Measurements from ENCODE around the gene MDH2. TPM values are rescaled to one million over a fixed set of nuclear protein-coding genes. Genes with fewer than 3 reads are reported as not detected.
"Not testable (repeated sequence)": the region's sequence is repeated elsewhere in the genome, so short reads cannot be mapped to it uniquely, and the experiment has no call there.

MDH2 gene
- total RNA-seq, 4 donors from 2014 or later = 99.8 to 127 (median 116) TPM

DNA sequence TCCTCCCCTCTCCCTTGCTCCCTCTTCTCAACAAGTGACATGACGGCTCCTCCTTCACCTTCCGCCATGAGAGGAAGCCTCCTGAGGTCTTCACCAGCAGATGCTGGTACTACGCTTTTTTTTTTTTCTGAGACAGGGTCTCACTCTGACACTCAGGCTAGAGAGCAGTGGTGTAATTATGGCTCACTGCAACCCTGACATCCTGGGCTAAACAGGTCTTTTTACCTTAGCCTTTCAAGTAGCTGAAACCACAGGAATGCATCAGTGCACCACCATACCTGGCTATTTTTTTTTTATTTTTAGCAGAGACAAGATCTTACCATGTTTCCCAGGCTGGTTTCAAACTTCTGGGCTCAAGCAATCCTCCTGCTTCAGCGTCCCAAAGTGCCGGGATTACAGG lies 43.6 kb downstream of the MDH2 start:
- Histone ChIP-seq H3K4me3 (no peak overlapping the region), H3K27ac (no peak overlapping the region), H3K9me3 (no peaks in the 10 kb centered on the region), H3K36me3 (no peaks in the 10 kb centered on the region), H3K4me1 (peaks cover 9% of the 10 kb centered on the region), H3K27me3 (no peaks in the 10 kb centered on the region)
- TF ChIP-seq CTCF (IDR thresholded peaks at IDR 0.05) (no peak), EP300 (IDR thresholded peaks at IDR 0.05) (no peak), POLR2AphosphoS5 (IDR thresholded peaks at IDR 0.05) (no peak)
- no peak for DNase-seq (ENCODE audit: low spot score in 2 of 2)
- WGBS = 79% methylated on average over 5 of the region's 5 CpGs

- H3K27ac ChIP-seq; H3K4me1 ChIP-seq; H3K9me3 ChIP-seq; DNase-seq (ENCODE audit: low spot score in 2 of 2); H3K4me3 ChIP-seq; H3K36me3 ChIP-seq; H3K27me3 ChIP-seq: not testable (repeated sequence)
- WGBS = 80% methylated on average over 5 of the region's 5 CpGs
Measured at GRCh38 chr7:76093531-76093930, 45.6 kb downstream of the MDH2 start.

GRCh38 chr7:76094326-76094725 lies 46.4 kb downstream of the MDH2 start:
- not testable (repeated sequence) for H3K27ac ChIP-seq; H3K9me3 ChIP-seq; H3K4me1 ChIP-seq; H3K36me3 ChIP-seq; DNase-seq (ENCODE audit: low spot score in 2 of 2); H3K4me3 ChIP-seq; H3K27me3 ChIP-seq
- 91% methylated on average over 5 of the region's 5 CpGs for WGBS

GRCh38 chr7:76095908-76096307 lies 48.0 kb downstream of the MDH2 start:
- H3K4me3 ChIP-seq = no peak overlapping the region
- 92% methylated on average over 3 of the region's 3 CpGs for WGBS
- no peak for DNase-seq (ENCODE audit: low spot score in 2 of 2)
- TF ChIP-seq POLR2AphosphoS5 (IDR thresholded peaks at IDR 0.05) (no peak), POLR2A (IDR thresholded peaks at IDR 0.05) (no peak), EP300 (IDR thresholded peaks at IDR 0.05) (no peak), CTCF (IDR thresholded peaks at IDR 0.05) (no peak)
- H3K27me3 ChIP-seq = no peaks in the 10 kb centered on the region
- no peaks in the 10 kb centered on the region for H3K9me3 ChIP-seq
- no peaks in the 10 kb centered on the region for H3K36me3 ChIP-seq
- no peaks in the 10 kb centered on the region for H3K4me1 ChIP-seq
- no peak overlapping the region for H3K27ac ChIP-seq

DNA sequence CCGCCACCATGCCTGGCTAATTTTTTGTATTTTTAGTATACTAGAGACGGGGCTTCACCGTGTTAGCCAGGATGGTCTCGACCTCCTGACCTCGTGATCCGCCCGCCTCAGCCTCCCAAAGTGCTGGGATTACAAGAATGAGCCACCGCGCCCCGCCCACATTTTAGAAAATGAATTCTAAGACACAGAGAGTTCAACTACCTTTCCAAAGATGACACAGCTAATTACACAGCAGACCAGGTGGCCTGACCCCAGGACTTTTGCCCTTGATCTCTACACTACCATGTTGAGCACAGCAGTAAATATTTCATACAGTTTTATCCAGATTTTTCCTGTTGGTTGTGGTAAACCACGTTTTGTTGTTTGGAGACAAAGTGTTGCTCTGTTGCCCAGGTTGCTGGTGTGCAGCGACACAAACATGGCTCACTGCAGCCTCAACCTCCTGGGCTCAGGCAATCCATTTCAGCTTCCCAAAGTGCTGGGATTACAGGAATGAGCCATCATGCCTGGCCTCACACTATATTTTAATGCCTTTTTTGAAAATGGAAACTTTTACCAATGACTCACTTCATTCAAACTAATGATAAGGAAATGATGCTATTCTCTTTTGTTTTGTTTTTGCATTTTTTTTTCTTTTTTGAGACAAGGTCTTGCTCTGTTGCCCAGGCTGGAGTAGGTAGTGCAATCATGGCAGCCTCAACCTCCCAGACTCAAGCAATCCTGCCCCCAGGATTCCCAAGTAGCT lies 54.0 kb downstream of the MDH2 start:
- not testable (repeated sequence) for H3K36me3 ChIP-seq; DNase-seq (ENCODE audit: low spot score in 2 of 2); H3K4me1 ChIP-seq; H3K27me3 ChIP-seq; H3K27ac ChIP-seq; H3K4me3 ChIP-seq; H3K9me3 ChIP-seq
- 89% methylated on average over 12 of the region's 12 CpGs for WGBS

- H3K4me1 ChIP-seq; H3K27me3 ChIP-seq; H3K9me3 ChIP-seq; H3K4me3 ChIP-seq; H3K27ac ChIP-seq; DNase-seq (ENCODE audit: low spot score in 2 of 2); H3K36me3 ChIP-seq: not testable (repeated sequence)
- WGBS = 88% methylated on average over 2 of the region's 2 CpGs
Measured at GRCh38 chr7:76103788-76104187, 55.9 kb downstream of the MDH2 start.

DNA sequence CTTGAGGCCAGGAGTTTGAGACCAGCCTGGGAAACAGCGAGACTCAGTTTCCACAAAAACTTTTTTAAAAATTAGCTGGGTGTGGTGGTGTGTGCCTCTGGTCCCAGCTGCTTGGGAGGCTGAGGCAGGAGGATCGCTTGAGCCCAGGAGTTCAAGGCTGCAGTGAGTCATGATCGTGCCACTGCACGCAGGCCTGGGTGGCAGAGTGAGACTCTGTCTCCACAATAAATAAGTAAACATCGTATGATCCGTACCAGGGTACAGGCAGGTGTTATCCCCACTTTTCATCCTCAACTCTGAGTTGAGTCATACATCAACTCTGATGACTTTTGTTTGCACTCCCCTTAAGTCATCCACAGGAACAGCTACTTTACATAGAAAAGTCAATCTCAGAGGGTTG lies 58.2 kb downstream of the MDH2 start:
- not testable (repeated sequence) for DNase-seq (ENCODE audit: low spot score in 2 of 2); H3K4me3 ChIP-seq; H3K9me3 ChIP-seq; H3K27ac ChIP-seq; H3K36me3 ChIP-seq; H3K27me3 ChIP-seq; H3K4me1 ChIP-seq
- WGBS = 93% methylated on average over 6 of the region's 6 CpGs

- WGBS = 73% methylated on average over 5 of the region's 5 CpGs
- peaks cover 5% of the 10 kb centered on the region for H3K4me1 ChIP-seq
- no peak overlapping the region for H3K27ac ChIP-seq
- H3K9me3 ChIP-seq = no peaks in the 10 kb centered on the region
- DNase-seq (ENCODE audit: low spot score in 2 of 2) = no peak
- H3K4me3 ChIP-seq = no peak overlapping the region
- TF ChIP-seq POLR2A (IDR thresholded peaks at IDR 0.05) (no peak), EP300 (IDR thresholded peaks at IDR 0.05) (no peak), POLR2AphosphoS5 (IDR thresholded peaks at IDR 0.05) (no peak), CTCF (IDR thresholded peaks at IDR 0.05) (no peak)
- no peaks in the 10 kb centered on the region for H3K36me3 ChIP-seq
- no peaks in the 10 kb centered on the region for H3K27me3 ChIP-seq
Measured at GRCh38 chr7:76106893-76107292, 59.0 kb downstream of the MDH2 start.

Data from suprapubic skin (tissue), 4 donors.